Effector memory CD8-positive, alpha-beta T cell (primary cell): Measurements from ENCODE around the gene SLC25A40.
"Not testable (repeated sequence)": the region's sequence is repeated elsewhere in the genome, so short reads cannot be mapped to it uniquely, and the experiment has no call there.

ENCODE experiments used
- ATAC-seq: fragments of 150-1000 bp; cut with Tn5 transposase; replicated peaks from 2 replicates; pipeline ENCODE4 v1.10.0; 2021; ENCODE audit warnings: mild to moderate bottlenecking, moderate library complexity
- DNase-seq, 3 experiments: peaks; one replicate each; pipeline ENCODE4 v3.0.0; 2021
- H3K27ac Mint-ChIP-seq, 2 donors: one replicate each; pipeline ENCODE4 v1.8.0; 2022; ENCODE audit warnings: mild to moderate bottlenecking in 2 of 2, mixed read lengths in 2 of 2, moderate library complexity in 2 of 2
- H3K27me3 Mint-ChIP-seq, 2 donors: one replicate each; pipeline ENCODE4 v1.8.0; 2022; ENCODE audit warnings: mixed read lengths in 2 of 2
- H3K36me3 Mint-ChIP-seq: one replicate; pipeline ENCODE4 v1.8.0; 2022; ENCODE audit warnings: mild to moderate bottlenecking, moderate library complexity, mixed read lengths; ENCODE audit not compliant: insufficient read depth
- H3K4me1 Mint-ChIP-seq, 2 donors: one replicate each; pipeline ENCODE4 v1.8.0; 2022; ENCODE audit warnings: low read depth in 2 of 2, mixed read lengths in 2 of 2
- H3K4me3 Mint-ChIP-seq, 2 donors: one replicate each; pipeline ENCODE4 v1.8.0; 2022; ENCODE audit warnings: mild to moderate bottlenecking in 2 of 2, mixed read lengths in 2 of 2, moderate library complexity in 2 of 2
- H3K9me3 Mint-ChIP-seq, 2 donors: one replicate each; pipeline ENCODE4 v1.8.0; 2022; ENCODE audit warnings: mixed read lengths in 2 of 2

Gene SLC25A40

GRCh38 chr7:87853237-87853864 is 22.8 kb downstream of the SLC25A40 start:
- Mint-ChIP-seq H3K36me3 (peaks cover 22% of the 10 kb centered on the region), H3K4me1 (peaks cover 8 to 10% of the 10 kb centered on the region in 2 donors), H3K27ac (no peak overlapping the region), H3K9me3 (no peaks in the 10 kb centered on the region), H3K4me3 (no peak overlapping the region), H3K27me3 (no peaks in the 10 kb centered on the region)
- DNase-seq: no peak
- ATAC-seq: no peak

GRCh38 chr7:87852306-87852705 is 23.9 kb downstream of the SLC25A40 start:
- Mint-ChIP-seq H3K27me3 (no peaks in the 10 kb centered on the region), H3K36me3 (peaks cover 21% of the 10 kb centered on the region), H3K4me3 (no peak overlapping the region), H3K4me1 (peaks cover 8 to 10% of the 10 kb centered on the region in 2 donors), H3K27ac (peak overlapping the region; percentile 8 to 73), H3K9me3 (no peaks in the 10 kb centered on the region)
- DNase-seq: no peak
- ATAC-seq: no peak

DNA sequence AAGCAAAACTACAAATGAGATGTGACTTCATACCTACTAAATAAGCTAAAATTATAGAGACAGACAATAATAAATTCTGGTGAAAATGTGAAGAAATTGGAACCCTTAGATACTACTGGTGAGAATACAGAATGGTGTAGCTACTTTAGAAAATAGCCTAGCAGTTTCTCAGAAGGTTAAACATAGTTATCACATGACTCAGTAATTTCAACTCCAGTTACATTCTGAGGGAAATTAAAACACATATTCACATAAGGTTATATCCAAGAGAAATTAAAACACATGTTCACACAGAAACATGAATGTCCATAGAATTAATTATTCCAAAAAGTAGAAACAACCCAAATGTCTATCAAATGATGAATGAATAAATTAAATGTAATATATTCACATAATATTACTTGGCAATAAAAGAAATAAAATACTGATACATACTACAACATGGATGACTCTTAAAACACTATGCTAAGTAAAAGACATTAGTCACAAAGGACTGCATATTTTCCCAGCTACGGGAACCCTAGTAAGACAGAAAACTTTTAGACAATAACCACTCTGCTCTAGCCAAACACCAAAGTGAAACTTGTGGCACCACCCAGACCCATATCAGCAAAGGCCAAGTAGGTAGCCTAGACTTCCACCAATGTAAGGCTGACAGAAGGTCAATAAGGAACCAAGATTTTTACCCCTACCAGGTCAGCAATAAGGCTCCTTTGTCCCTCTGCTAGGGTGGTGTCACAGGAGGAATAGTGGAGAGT is 25.1 kb downstream of the SLC25A40 start:
- peak overlapping the region in 1 of 2 donors; percentile 24 for H3K27ac Mint-ChIP-seq
- no peak for ATAC-seq
- no peak for DNase-seq
- peaks cover 8 to 10% of the 10 kb centered on the region in 2 donors for H3K4me1 Mint-ChIP-seq
- no peak overlapping the region for H3K4me3 Mint-ChIP-seq
- H3K27me3 Mint-ChIP-seq: no peaks in the 10 kb centered on the region
- no peaks in the 10 kb centered on the region for H3K9me3 Mint-ChIP-seq
- H3K36me3 Mint-ChIP-seq: peaks cover 19% of the 10 kb centered on the region

GRCh38 chr7:87837597-87837996 is 38.6 kb downstream of the SLC25A40 start:
- ATAC-seq (no peak), DNase-seq (no peak)
- Mint-ChIP-seq H3K27ac (no peak overlapping the region), H3K9me3 (no peaks in the 10 kb centered on the region), H3K36me3 (peaks cover 6% of the 10 kb centered on the region), H3K4me1 (no peaks in the 10 kb centered on the region), H3K27me3 (no peaks in the 10 kb centered on the region), H3K4me3 (no peak overlapping the region)

DNA sequence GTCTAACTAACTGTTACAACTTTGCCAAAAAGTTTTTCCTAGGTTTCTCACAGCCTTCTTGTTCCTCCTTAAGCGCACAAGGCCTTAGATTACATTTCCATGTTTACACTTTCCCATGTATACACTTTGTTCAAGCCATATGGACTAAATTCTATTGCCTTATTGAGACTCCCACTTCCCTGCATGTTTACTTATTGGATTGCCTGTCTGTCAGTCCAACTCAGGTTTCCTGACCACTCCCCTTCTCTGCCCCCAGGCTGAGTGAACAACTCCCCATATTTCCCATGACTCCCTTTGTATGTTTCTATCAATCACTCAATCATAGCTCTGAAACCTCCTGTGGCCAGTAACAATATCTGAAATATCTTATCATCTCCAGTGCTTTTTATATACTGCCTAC is 43.0 kb downstream of the SLC25A40 start:
- no peaks in the 10 kb centered on the region for H3K27me3 Mint-ChIP-seq
- DNase-seq (no peak), ATAC-seq (no peak)
- H3K9me3 Mint-ChIP-seq: no peaks in the 10 kb centered on the region
- H3K36me3 Mint-ChIP-seq: peaks cover 6% of the 10 kb centered on the region
- no peaks in the 10 kb centered on the region for H3K4me1 Mint-ChIP-seq
- H3K27ac Mint-ChIP-seq: no peak overlapping the region
- no peak overlapping the region for H3K4me3 Mint-ChIP-seq

GRCh38 chr7:87831097-87831496 is 45.1 kb downstream of the SLC25A40 start:
- Mint-ChIP-seq H3K27ac (no peak overlapping the region), H3K36me3 (peaks cover 3% of the 10 kb centered on the region), H3K4me1 (no peaks in the 10 kb centered on the region), H3K4me3 (no peak overlapping the region), H3K27me3 (no peaks in the 10 kb centered on the region), H3K9me3 (no peaks in the 10 kb centered on the region)
- DNase-seq (no peak), ATAC-seq (no peak)

DNA sequence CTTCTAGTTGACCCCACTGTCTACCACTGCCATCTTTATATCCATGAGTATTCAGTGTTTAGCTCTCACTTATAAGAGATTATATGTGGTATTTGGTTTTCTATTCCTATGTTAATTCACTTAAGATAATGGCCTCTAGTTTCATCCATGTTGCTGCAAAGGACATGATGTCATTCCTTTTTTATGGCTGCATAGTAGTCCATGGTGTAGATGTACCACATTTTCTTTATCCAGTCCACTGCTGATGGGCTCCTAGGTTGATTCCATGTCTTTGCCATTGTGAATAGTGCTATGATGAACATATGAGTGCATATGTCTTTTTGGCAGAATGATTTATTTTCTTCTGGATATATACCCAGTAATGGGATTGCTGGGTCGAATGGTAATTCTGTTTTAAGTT is 47.8 kb downstream of the SLC25A40 start:
- not testable (repeated sequence) for ATAC-seq, DNase-seq, H3K9me3 Mint-ChIP-seq, H3K4me3 Mint-ChIP-seq, H3K27ac Mint-ChIP-seq, H3K27me3 Mint-ChIP-seq, H3K36me3 Mint-ChIP-seq, H3K4me1 Mint-ChIP-seq

GRCh38 chr7:87825369-87825768 is 50.8 kb downstream of the SLC25A40 start:
- not testable (repeated sequence) for H3K4me1 Mint-ChIP-seq, H3K27ac Mint-ChIP-seq, H3K4me3 Mint-ChIP-seq, H3K27me3 Mint-ChIP-seq, ATAC-seq, H3K9me3 Mint-ChIP-seq, DNase-seq, H3K36me3 Mint-ChIP-seq

- not testable (repeated sequence) for DNase-seq, H3K4me3 Mint-ChIP-seq, H3K27ac Mint-ChIP-seq, ATAC-seq, H3K36me3 Mint-ChIP-seq, H3K27me3 Mint-ChIP-seq, H3K4me1 Mint-ChIP-seq, H3K9me3 Mint-ChIP-seq
Measured at GRCh38 chr7:87822056-87822455, 54.1 kb downstream of the SLC25A40 start.

- Mint-ChIP-seq H3K27ac (no peak overlapping the region), H3K36me3 (no peaks in the 10 kb centered on the region), H3K4me3 (no peak overlapping the region), H3K4me1 (peaks cover 0 to 5% of the 10 kb centered on the region in 2 donors), H3K9me3 (no peaks in the 10 kb centered on the region), H3K27me3 (peaks cover 0 to 11% of the 10 kb centered on the region in 2 donors)
- ATAC-seq (no peak), DNase-seq (no peak)
Measured at GRCh38 chr7:87818336-87818735, 57.8 kb downstream of the SLC25A40 start.

- Mint-ChIP-seq H3K27me3 (peaks cover 0 to 11% of the 10 kb centered on the region in 2 donors), H3K4me1 (peaks cover 0 to 5% of the 10 kb centered on the region in 2 donors), H3K9me3 (no peaks in the 10 kb centered on the region), H3K4me3 (no peak overlapping the region), H3K36me3 (no peaks in the 10 kb centered on the region), H3K27ac (no peak overlapping the region)
- ATAC-seq (no peak), DNase-seq (no peak)
Measured at GRCh38 chr7:87816389-87816788, 59.8 kb downstream of the SLC25A40 start.

DNA sequence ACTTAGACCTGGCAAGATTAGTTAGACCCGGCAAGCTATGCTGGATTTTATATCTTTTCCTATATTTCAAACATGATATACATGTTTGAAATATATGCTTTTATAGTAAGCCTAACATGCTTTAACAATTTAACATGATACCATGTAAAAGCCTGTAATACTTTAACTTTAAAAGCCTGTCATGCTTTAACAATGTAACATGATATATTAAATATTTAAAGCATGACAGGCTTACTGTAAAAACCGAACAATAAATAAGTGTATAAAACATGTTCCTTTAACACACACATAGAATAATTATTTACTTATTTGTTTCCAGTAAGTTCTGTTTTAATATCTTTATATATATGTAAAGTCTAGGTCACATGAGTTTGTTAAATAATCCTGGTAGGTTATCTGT is 65.4 kb downstream of the SLC25A40 start:
- Mint-ChIP-seq H3K4me1 (no peaks in the 10 kb centered on the region), H3K27me3 (no peaks in the 10 kb centered on the region), H3K27ac (no peak overlapping the region), H3K9me3 (no peaks in the 10 kb centered on the region), H3K36me3 (no peaks in the 10 kb centered on the region), H3K4me3 (no peak overlapping the region)
- no peak for DNase-seq
- ATAC-seq: no peak

DNA sequence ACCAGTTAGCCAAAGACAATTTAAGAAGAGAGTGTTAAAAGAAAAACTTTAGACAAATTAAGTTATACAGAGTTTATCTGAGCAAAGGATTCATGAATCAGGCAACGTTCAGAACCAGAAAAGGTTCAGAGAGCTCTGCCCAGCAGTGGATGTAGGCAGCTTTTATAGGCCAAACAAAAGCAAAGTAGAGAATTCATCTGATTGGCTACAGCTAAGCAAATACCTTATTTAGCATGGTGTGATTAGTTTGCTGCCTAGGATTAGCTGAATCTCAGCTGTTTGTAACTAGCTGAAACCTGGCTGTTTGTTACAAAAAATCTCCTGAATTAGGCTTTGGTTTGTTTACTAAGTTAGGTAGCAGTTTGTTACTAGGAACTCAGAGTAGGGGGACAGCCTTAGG is 66.0 kb downstream of the SLC25A40 start:
- H3K36me3 Mint-ChIP-seq: no peaks in the 10 kb centered on the region
- DNase-seq (no peak), ATAC-seq (no peak)
- no peak overlapping the region for H3K4me3 Mint-ChIP-seq
- H3K4me1 Mint-ChIP-seq: no peaks in the 10 kb centered on the region
- H3K27ac Mint-ChIP-seq: no peak overlapping the region
- no peaks in the 10 kb centered on the region for H3K9me3 Mint-ChIP-seq
- no peaks in the 10 kb centered on the region for H3K27me3 Mint-ChIP-seq

GRCh38 chr7:87806150-87806549 is 70.0 kb downstream of the SLC25A40 start:
- no peaks in the 10 kb centered on the region for H3K27me3 Mint-ChIP-seq
- no peaks in the 10 kb centered on the region for H3K4me1 Mint-ChIP-seq
- ATAC-seq (no peak), DNase-seq (no peak)
- H3K4me3 Mint-ChIP-seq: no peak overlapping the region
- H3K9me3 Mint-ChIP-seq: no peaks in the 10 kb centered on the region
- no peak overlapping the region for H3K27ac Mint-ChIP-seq
- no peaks in the 10 kb centered on the region for H3K36me3 Mint-ChIP-seq
